Osteocyte (in vitro differentiated cells): ENCODE measurements around the gene UBR4. TPM values are rescaled to one million over a fixed set of nuclear protein-coding genes. Genes with fewer than 3 reads are reported as not detected.
"Not testable (repeated sequence)": the region's sequence is repeated elsewhere in the genome, so short reads cannot be mapped to it uniquely, and the experiment has no call there.

Experiments used
- DNase-seq: peaks from one replicate; pipeline ENCODE4 v3.0.0; 2021; ENCODE audit warnings: mixed read lengths; ENCODE audit not compliant: unreplicated experiment; ENCODE audit errors: extremely low spot score
- H3K27ac Mint-ChIP-seq: one replicate; pipeline ENCODE4 v1.8.0; 2021; ENCODE audit warnings: mild to moderate bottlenecking, mixed read lengths; ENCODE audit not compliant: unreplicated experiment
- H3K27me3 Mint-ChIP-seq: one replicate; pipeline ENCODE4 v1.8.0; 2021; ENCODE audit warnings: mixed read lengths; ENCODE audit not compliant: unreplicated experiment
- H3K36me3 Mint-ChIP-seq: one replicate; pipeline ENCODE4 v1.8.0; 2021; ENCODE audit warnings: mixed read lengths; ENCODE audit not compliant: unreplicated experiment
- H3K4me1 Mint-ChIP-seq: one replicate; pipeline ENCODE4 v1.8.0; 2021; ENCODE audit warnings: mixed read lengths; ENCODE audit not compliant: unreplicated experiment
- H3K4me3 Mint-ChIP-seq: one replicate; pipeline ENCODE4 v1.8.0; 2021; ENCODE audit warnings: mild to moderate bottlenecking, moderate library complexity, mixed read lengths; ENCODE audit not compliant: unreplicated experiment
- H3K9me3 Mint-ChIP-seq: one replicate; pipeline ENCODE4 v1.8.0; 2021; ENCODE audit warnings: mixed read lengths; ENCODE audit not compliant: unreplicated experiment
- CTCF ChIP-seq: fragments of 200-600 bp; sonication (generic); IDR thresholded peaks from 2 replicates; pipeline ENCODE4 v1.5.0; 2021; ENCODE audit warnings: antibody characterized with exemption, mild to moderate bottlenecking, moderate library complexity
- total RNA-seq: library from RNA; stranded (reverse); gene quantifications from 2 replicates; pipeline ENCODE4 v1.2.1, GENCODE V29; 2021

UBR4 gene
- total RNA-seq, 1 donor from 2014 or later = 161 TPM

- Mint-ChIP-seq H3K4me1 (no peaks in the 10 kb centered on the region), H3K36me3 (peaks cover 46% of the 10 kb centered on the region), H3K27me3 (no peaks in the 10 kb centered on the region), H3K4me3 (no peak overlapping the region), H3K9me3 (no peaks in the 10 kb centered on the region), H3K27ac (no peak overlapping the region)
- TF ChIP-seq CTCF = no peak
- no peak for DNase-seq
Observed at GRCh38 chr1:19219451-19219850, 9.4 kb upstream of the UBR4 start.

GRCh38 chr1:19216585-19216984, 6.5 kb upstream of the UBR4 start:
- H3K27ac Mint-ChIP-seq, H3K27me3 Mint-ChIP-seq, H3K9me3 Mint-ChIP-seq, DNase-seq, H3K4me3 Mint-ChIP-seq: not testable (repeated sequence)
- peaks cover 40% of the 10 kb centered on the region for H3K36me3 Mint-ChIP-seq
- peaks cover 12% of the 10 kb centered on the region for H3K4me1 Mint-ChIP-seq

- H3K27me3 Mint-ChIP-seq = no peaks in the 10 kb centered on the region
- peaks cover 21% of the 10 kb centered on the region for H3K36me3 Mint-ChIP-seq
- no peak for TF ChIP-seq CTCF
- H3K4me3 Mint-ChIP-seq = no peak overlapping the region
- no peaks in the 10 kb centered on the region for H3K9me3 Mint-ChIP-seq
- DNase-seq = no peak
- peaks cover 30% of the 10 kb centered on the region for H3K4me1 Mint-ChIP-seq
- H3K27ac Mint-ChIP-seq = no peak overlapping the region
Observed at GRCh38 chr1:19213580-19213979, 3.5 kb upstream of the UBR4 start.

- Mint-ChIP-seq H3K4me1 (peaks cover 42% of the 10 kb centered on the region), H3K9me3 (no peaks in the 10 kb centered on the region), H3K36me3 (peaks cover 11% of the 10 kb centered on the region), H3K27me3 (no peaks in the 10 kb centered on the region), H3K4me3 (peak overlapping the region; percentile 4), H3K27ac (no peak overlapping the region)
- no peak for TF ChIP-seq CTCF
- DNase-seq = no peak
Observed at GRCh38 chr1:19212167-19212566, 2.1 kb upstream of the UBR4 start.

- Mint-ChIP-seq H3K27me3 (no peaks in the 10 kb centered on the region), H3K36me3 (peaks cover 7% of the 10 kb centered on the region), H3K9me3 (no peaks in the 10 kb centered on the region), H3K4me1 (peaks cover 48% of the 10 kb centered on the region), H3K27ac (peak overlapping the region; percentile 100), H3K4me3 (peak overlapping the region; percentile 98)
- TF ChIP-seq CTCF = no peak
- DNase-seq = no peak
Observed at GRCh38 chr1:19210772-19211549, 895 bp upstream of the UBR4 start.
